GM18526 (cell line): Measurements from ENCODE around the gene PCED1A.

Source experiments
- POLR2A ChIP-seq: IDR thresholded peaks from 3 replicates; pipeline ENCODE4 v1.6.1; 2011; ENCODE audit not compliant: insufficient read length; ENCODE audit errors: extremely low read depth

The PCED1A gene

DNA sequence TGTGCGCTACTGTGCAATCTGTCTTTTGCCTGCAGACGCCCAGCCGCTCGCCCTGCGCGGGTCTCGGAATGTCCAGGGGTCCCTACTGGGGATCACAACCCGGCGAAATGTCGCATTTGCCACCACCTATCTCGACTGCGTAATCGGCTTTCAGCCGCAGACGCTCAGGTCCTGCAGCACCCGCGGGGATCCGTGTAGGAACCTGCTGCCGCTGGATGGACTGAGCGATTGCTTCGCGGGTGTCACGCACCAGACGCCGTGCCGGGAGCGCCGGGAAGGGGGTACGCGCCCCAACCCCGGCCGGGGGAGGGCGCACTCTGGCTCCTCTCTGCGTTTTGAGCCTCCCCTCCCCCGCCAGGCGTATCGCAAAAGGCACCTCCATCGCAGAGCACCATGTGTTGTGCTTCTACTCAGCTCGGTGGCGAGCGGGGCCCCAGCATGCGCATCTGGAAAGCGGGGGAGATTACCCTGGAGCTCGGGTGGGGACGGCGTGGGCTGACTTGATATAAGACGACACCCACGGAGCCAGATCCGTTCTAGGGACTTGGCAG, 32.1 kb upstream of the PCED1A start:
- TF ChIP-seq POLR2A, result no peak

DNA sequence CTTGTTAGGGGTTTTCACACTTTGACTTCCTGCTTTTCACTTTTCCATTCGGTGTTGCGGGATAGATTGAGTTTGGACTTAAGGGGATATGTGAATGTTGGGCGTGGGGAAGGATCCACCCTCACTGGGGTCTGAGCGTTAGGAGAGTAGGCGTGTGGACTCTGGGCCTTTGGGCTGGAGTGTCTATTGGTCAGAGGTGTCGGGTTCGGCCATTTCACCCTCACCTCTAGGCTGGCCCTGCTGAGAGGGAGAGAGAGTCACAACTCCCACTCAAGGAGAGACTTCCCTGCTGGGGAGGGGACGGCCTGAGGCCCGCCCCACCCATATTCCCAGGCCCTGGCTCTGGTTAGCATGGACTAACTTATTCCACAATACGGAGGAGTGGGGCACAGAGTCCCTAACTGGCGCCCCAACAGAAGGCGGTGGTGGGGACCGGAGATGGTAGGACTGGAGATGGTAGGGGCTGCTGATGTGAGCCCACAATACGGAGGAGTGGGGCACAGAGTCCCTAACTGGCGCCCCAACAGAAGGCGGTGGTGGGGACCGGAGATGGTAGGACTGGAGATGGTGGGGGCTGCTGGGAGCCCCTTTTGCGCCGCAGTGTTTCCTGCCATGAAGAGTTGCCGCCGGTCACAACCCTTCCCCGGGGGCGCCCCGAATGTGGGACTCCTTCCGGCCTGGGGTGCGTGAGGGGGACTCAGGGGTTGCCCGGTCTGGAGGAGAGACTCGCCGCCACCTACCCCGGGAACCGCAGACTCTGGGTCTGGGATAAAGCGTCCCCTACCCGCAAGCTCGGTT, 31.4 kb upstream of the PCED1A start:
- TF ChIP-seq POLR2A, result no peak

DNA sequence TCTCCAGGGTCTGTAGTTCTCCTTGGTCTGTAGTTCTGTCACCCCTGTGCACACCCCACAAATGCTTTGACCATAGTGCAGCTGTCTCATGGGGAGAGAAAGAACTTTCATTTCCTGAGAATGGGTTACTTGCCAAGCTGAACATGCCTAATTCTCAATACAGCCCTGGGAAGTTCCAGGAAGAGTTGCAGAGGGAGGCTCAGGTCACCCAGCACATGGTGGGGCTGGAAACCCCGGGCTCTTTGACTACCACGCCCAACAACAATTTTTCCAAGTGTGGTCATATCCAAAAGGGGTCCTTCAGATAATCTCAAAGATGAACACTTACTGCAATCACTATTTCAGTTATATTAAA, 30.6 kb upstream of the PCED1A start:
- TF ChIP-seq POLR2A, result no peak

DNA sequence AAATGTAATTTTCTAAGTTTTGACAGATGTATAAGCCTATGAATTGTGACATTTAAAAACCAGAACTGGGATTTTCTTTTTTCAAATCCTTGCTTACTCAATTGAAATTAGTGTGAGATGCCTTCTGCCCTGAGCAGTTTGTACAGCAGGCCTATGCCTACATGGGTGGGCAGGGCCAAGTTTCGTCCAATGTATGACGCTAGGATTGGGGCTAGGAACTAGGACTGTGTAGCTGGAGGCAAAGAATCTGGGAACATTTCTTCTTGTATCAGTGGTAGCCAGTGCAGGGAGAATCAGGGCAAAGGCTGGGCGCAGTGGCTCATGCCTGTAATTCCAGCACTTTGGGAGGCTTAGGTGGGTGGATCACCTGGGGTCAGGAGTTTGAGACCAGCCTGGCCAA, 28.9 kb upstream of the PCED1A start:
- TF ChIP-seq POLR2A, result no peak

DNA sequence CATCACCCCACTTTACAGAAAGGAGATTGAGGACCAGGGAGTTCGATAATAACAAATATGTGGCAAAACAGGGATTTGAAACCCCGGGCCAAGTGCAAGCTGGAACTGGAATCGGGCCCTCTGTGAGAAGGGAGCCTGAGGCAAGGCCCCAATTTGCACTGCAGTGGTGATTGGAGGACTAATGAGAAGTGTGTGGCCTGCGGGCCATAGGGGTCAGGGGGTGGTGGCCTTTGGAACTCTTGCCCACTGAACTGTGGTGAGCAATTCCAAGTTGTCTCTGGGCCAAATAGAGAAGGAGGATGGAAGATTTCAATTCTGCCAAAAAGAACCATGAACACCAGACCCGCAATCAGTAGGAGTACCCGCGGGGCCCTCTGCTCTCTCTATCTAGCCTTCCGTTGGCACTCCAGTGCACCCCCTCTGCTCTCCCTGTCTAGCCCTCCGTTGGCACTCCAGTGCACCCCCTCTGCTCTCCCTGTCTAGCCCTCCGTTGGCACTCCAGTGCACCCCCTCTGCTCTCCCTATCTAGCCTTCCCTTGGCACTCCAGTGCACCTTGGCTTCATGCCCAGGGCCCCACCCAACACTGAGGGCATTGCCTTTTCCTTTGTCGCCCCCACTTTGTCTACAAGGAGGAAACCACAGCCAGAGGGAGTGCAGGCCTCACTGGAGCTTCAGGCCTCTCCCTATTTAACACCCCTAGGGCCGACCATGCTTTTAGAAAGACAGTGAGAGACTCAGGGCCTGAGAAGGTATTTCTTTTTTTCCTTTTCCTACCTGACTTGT, 26.8 kb upstream of the PCED1A start:
- no peak for TF ChIP-seq POLR2A

DNA sequence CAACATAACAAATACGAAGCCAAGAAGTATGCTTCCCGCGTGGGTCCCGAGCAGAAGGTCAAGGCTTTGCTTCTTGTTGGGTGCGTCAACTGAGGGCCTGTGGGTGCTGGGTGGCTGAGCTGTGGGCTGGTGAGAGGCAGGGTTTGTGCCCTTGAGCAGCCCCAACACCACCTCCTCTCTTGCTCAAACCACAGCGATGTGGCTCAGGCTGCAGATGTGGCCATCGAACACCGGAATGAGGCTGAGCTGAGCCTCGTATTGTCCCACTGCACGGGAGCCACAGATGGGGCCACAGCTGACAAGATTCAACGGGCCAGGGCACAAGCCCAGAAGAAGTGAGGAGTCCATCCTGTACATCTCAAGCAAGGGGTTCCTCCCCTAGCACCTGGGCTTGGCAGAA, 25.8 kb upstream of the PCED1A start:
- TF ChIP-seq POLR2A, result no peak

DNA sequence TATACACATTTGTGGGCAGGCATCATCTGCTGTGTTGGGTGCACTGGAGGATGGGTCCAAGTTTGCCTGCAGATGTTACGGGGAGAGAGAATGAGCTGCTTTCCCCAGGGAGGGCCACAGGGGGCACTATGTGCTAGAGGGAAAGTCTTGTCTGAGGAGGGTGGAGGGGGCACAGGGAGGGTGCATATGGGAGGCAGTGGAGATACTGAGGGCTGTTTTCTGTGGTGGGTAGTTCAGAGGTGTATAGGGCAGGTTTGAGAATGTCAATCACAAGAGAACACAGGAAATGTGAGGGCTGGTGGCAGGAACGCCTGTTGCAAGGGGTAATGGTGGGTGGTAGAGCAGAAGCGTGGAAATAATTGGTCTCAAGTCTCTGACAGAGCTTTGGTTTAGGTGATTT, 25.2 kb upstream of the PCED1A start:
- TF ChIP-seq POLR2A, result no peak

DNA sequence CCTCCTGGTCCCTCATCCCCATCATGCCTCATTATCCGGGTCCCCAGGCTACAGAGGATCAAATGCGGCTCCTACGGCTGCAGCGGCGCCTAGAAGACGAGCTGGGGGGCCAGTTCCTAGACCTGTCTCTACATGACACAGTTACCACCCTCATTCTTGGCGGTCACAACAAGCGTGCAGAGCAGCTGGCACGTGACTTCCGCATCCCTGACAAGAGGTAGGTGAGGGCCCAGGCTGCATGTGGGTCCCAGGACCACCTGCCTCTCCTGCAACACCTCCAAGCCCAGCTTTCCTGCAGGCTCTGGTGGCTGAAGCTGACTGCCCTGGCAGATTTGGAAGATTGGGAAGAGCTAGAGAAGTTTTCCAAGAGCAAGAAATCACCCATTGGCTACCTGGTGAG, 24.6 kb upstream of the PCED1A start:
- TF ChIP-seq POLR2A, result no peak

DNA sequence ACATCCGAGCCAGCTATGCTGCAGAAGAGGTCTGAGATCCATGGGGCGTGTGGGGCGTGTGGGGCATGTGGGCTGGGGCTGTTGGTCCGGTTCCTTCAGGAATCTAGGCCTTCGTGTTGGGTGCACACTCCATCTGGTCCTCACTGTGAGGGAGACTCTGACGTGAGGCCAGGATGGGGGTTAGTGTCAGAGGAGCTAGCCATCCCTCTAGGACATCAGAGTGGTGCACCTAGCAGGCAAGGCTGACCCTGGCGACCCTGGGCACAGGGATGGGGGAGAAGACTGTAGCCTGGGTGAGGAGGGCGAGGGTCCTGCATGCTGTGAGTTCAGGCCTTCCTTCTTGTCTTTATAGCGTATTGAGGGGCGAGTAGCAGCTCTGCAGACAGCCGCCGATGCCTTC, 24.2 kb upstream of the PCED1A start:
- no peak for TF ChIP-seq POLR2A

DNA sequence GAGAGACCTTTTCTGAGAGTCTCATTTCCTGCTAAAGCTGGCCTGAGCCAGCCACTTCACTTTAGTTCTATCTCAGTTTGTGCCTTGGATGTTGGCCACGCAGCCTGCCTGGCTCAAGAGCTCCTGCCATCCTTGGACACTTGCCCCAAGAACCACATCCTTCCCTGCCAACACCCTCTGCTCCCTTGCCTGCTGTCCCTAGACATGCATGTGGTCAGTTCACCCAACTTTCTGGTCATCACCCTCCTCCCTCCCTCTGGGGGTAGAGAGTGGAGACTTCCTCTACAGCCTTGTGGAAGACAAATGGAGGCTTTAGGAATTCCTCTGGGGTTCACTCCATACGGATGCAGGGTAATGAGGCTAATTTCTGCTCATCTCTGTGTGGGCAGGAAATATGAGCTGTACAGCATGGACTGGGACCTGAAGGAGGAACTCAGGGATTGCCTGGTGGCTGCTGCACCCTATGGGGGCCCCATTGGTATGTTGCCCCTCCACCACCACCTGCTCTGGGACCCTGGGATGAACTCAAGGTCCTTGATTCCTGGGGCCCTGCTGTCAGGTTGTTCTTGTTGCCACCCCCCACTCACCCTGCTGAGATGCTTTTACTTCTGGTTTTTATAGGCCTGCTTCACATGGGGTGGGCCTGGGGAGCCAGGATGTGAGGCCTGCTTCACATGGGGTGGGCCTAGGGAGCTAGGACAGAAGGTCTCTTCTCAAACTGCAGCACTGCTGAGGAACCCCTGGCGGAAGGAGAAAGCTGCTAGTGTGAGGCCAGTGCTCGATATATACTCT, 19.1 kb upstream of the PCED1A start:
- TF ChIP-seq POLR2A, result no peak

DNA sequence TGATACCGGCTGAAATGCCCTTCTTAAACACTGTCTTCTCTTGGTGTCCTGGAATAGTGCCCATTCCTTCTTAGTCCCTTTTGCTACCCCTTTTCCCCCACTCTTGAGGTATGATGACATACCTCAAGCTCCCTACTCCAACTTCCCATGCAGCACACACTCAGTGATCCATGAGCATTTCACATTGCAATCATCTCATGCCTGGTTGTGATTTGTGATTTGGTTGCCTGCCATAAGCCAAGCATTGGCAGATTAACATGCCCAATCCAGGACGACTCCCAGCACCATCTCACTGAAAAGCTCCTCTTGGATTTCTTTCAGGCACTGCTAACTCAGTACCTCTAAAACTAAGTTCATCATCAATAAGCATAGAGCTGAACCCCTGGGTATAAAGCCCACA, 18.1 kb upstream of the PCED1A start:
- no peak for TF ChIP-seq POLR2A

DNA sequence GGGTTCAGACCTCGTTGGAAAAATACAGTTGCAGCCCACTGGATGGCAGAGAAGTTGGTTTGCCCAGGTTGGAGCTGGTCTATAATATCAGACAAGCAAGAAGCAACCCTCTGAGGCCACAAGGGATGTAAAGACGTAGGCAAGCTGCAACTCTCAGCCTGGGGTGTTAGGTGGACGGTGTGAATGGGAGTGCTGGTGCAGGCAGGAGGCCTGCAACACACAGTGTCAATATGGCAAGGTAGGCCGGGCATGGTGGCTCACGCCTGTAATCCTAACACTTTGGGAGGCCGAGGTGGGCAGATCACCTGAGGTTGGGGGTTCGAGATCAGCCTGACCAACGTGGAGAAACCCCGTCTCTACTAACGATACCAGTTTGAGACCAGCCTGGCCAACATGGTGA, 10.6 kb upstream of the PCED1A start:
- no peak for TF ChIP-seq POLR2A

DNA sequence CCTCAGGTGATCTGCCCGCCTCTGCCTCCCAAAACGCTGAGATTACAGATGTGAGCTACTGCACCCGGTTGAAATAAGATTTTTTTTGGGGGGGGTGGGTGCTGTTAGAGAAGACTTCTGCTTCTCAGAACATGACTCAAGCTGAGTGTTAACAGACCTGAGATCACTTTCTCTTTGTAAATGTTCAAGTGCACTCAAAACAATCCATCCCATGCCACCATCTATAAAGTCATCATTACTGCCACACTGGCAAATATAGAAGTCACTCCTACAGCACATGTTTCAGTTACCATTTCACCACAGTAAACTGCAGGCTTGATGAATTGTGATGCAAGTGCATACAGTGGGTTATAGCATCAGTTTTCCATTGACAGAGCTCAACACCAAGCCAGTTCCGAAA, 9.1 kb upstream of the PCED1A start:
- TF ChIP-seq POLR2A, result no peak

DNA sequence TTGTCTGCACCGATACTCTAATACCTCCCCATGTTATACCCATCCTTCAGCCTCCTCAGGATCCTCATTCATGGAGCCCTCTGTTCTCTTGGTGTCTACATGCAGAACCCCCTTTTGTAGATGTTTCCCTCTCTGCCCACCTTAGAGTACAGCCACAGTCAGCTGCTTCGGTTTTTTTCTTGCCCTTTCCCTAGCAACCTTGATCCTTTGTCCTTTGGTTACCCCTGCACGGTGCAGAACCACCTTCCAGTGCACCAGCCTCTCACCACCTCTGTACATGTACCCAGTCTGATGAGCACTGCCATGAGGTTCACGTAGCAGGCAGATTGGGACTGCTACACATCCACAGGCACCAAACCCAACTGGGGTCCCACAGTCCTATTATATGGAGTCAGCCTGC, 7.3 kb upstream of the PCED1A start:
- TF ChIP-seq POLR2A, result no peak

DNA sequence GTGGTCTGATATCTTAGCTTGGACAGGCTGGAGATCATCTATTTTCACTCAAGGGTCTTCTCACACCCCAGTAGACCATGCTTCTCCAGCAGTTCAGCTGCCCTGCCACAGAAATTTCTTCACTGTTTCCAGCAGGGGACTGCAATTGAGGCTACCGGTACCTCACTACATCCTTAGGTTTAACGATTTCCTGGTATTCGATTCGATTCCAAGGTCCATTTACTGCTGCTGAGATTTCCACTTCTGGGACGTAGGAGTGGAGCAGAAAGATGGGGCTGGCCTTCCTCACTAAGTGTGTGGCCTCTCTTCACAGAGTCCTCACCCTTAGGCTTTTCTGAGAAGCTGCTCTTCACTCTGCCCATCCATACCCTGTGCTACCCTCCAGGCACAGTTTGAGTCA, 6.2 kb upstream of the PCED1A start:
- TF ChIP-seq POLR2A, result no peak

DNA sequence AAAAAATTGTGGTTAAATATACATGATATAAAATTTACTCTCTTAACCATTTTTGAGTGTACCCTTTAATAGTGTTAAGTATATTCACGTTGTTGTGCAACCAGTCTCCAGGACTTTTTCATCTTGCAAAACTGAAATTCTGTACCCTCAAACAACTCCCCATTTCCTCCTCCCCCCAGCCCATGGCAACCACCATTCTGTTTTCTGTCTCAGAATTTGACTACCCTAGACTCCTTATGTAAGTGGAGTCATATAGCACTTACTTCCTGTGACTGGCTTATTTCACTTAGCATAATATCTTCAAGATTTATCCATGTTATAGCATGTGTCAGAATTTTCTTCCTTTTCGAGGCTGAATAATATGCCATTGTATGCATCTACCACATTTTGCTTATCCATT, 5.2 kb upstream of the PCED1A start:
- TF ChIP-seq POLR2A, result no peak
